ENCODE results near the gene SH3D21. TPM values are rescaled to one million over a fixed set of nuclear protein-coding genes. Genes with fewer than 3 reads are reported as not detected.

The SH3D21 gene
- polyA plus RNA-seq, 3 donors, result 19.0 to 43.2 (median 30.3) TPM

Other genes starting within 250 kb of the SH3D21 start
- 10 to 100 TPM; 11.5 to 14.9 (median 13.0) TPM for gene TEKT2, start 222.3 kb upstream of the SH3D21 start, polyA plus RNA-seq (ENCODE audit: insufficient read length in 3 of 3)
- 10 to 100 TPM; 29.7 to 35.3 (median 34.4) TPM for gene ADPRS, start 217.5 kb upstream of the SH3D21 start, polyA plus RNA-seq (ENCODE audit: insufficient read length in 3 of 3)
- gene COL8A2, start 181.1 kb upstream of the SH3D21 start, polyA plus RNA-seq (ENCODE audit: insufficient read length in 3 of 3), result 1 to 10 TPM; 1.3 to 3.2 (median 1.7) TPM
- 10 to 100 TPM; 61.4 to 65.5 (median 64.4) TPM for gene TRAPPC3, start 156.9 kb upstream of the SH3D21 start, polyA plus RNA-seq (ENCODE audit: insufficient read length in 3 of 3)
- 10 to 100 TPM; 49.4 to 77.8 (median 55.9) TPM for gene MAP7D1, start 150.2 kb upstream of the SH3D21 start, polyA plus RNA-seq (ENCODE audit: insufficient read length in 3 of 3)
- gene THRAP3, start 81.9 kb upstream of the SH3D21 start, polyA plus RNA-seq (ENCODE audit: insufficient read length in 3 of 3), result 100 to 1,000 TPM; 145 to 151 (median 147) TPM
- gene EVA1B, start 17.3 kb downstream of the SH3D21 start, polyA plus RNA-seq (ENCODE audit: insufficient read length in 3 of 3), result 100 to 1,000 TPM in 1 of 3 donors, 10 to 100 TPM in 2; 38.1 to 102 (median 89.8) TPM
- 10 to 100 TPM; 40.2 to 47.7 (median 42.0) TPM for gene STK40, start 79.6 kb downstream of the SH3D21 start, polyA plus RNA-seq (ENCODE audit: insufficient read length in 3 of 3)
- gene LSM10, start 91.5 kb downstream of the SH3D21 start, polyA plus RNA-seq (ENCODE audit: insufficient read length in 3 of 3), result 10 to 100 TPM; 22.1 to 28.7 (median 24.3) TPM
- 10 to 100 TPM; 21.2 to 32.4 (median 22.6) TPM for gene OSCP1, start 144.1 kb downstream of the SH3D21 start, polyA plus RNA-seq (ENCODE audit: insufficient read length in 3 of 3)
- gene MRPS15, start 158.0 kb downstream of the SH3D21 start, polyA plus RNA-seq (ENCODE audit: insufficient read length in 3 of 3), result 10 to 100 TPM; 70.7 to 72.8 (median 72.6) TPM
- 1 to 10 TPM; 3.7 to 5.8 (median 5.4) TPM for gene CSF3R, start 176.5 kb downstream of the SH3D21 start, polyA plus RNA-seq (ENCODE audit: insufficient read length in 3 of 3)